NT2/D1 (cell line): ENCODE data around the gene TRIM8.

Experiments used
- DNase-seq: peaks from one replicate; pipeline ENCODE4 v3.0.0-alpha.2; 2011; ENCODE audit warnings: low read depth, low spot score
- H3K27me3 ChIP-seq: 2 replicates; pipeline ENCODE4 v1.6.0; 2011; ENCODE audit warnings: mild to moderate bottlenecking; ENCODE audit not compliant: insufficient read length, insufficient read depth
- H3K36me3 ChIP-seq: 2 replicates; pipeline ENCODE4 v1.6.1; 2011; ENCODE audit warnings: mild to moderate bottlenecking, low read length, mixed read lengths; ENCODE audit not compliant: insufficient read depth, insufficient read length
- H3K4me1 ChIP-seq: 2 replicates; pipeline ENCODE4 v1.5.1; 2011; ENCODE audit not compliant: insufficient read depth, insufficient read length
- H3K4me3 ChIP-seq: 2 replicates; pipeline ENCODE4 v1.5.1; 2011; ENCODE audit warnings: low read depth; ENCODE audit not compliant: insufficient read length
- H3K9ac ChIP-seq: 2 replicates; pipeline ENCODE4 v1.6.0; 2011; ENCODE audit warnings: low read depth; ENCODE audit not compliant: insufficient read length
- H3K9me3 ChIP-seq: 2 replicates; pipeline ENCODE4 v1.5.1; 2011; ENCODE audit warnings: mild to moderate bottlenecking, low read length; ENCODE audit not compliant: insufficient read depth
- SUZ12 ChIP-seq: IDR thresholded peaks from 2 replicates; pipeline ENCODE4 v1.6.1; 2011; ENCODE audit not compliant: insufficient read length, insufficient read depth; ENCODE audit errors: extremely low read depth
- YY1 ChIP-seq: IDR thresholded peaks from 2 replicates; pipeline ENCODE4 v1.6.1; 2011; ENCODE audit not compliant: insufficient read length, insufficient read depth
- ZNF274 ChIP-seq: IDR thresholded peaks from 2 replicates; pipeline ENCODE4 v1.6.1; 2011; ENCODE audit warnings: mild to moderate bottlenecking, low read depth, low read length

The TRIM8 gene, protein sequence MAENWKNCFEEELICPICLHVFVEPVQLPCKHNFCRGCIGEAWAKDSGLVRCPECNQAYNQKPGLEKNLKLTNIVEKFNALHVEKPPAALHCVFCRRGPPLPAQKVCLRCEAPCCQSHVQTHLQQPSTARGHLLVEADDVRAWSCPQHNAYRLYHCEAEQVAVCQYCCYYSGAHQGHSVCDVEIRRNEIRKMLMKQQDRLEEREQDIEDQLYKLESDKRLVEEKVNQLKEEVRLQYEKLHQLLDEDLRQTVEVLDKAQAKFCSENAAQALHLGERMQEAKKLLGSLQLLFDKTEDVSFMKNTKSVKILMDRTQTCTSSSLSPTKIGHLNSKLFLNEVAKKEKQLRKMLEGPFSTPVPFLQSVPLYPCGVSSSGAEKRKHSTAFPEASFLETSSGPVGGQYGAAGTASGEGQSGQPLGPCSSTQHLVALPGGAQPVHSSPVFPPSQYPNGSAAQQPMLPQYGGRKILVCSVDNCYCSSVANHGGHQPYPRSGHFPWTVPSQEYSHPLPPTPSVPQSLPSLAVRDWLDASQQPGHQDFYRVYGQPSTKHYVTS

DNA sequence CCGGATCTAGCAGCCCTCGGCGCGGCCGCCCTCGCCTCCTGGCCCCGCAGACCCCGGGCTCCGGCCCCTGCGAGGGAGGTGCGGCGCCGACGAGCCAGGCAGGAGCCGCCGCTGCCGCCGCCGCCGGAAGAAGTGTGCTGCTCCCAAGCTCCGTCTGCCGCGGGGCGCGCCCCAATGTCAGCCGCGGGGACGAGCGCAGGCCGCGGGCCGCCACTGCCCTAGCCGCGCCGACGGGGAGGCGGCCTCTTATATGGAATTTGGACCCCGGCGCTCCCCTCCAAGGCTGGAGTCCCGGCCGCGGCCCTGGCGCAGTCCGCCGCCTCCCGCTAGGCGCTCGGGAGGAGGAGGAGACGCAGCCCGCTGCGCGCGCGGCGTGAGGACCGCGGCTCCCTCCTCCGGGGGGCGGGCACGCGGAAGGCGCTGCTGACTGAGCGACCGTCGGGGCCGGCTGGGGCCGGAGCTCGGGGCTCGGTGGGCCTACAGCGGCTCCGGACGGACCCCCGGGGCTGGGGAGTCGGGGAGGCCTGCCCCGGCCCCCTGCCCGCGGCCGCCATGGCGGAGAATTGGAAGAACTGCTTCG lies at the start of gene TRIM8:
Gene TRIM8, plus strand, starts transcription at position 414 of the 580 bp plus-strand sequence. Its CDS starts 139 bp downstream, at position 553.
- Histone ChIP-seq H3K27me3 (no peaks in the 10 kb centered on the region), H3K36me3 (peaks cover 32% of the 10 kb centered on the region), H3K9me3 (no peaks in the 10 kb centered on the region), H3K4me1 (peaks cover 7% of the 10 kb centered on the region), H3K4me3 (peak within 1 kb of the TSS; percentile 78), H3K9ac (peak within 1 kb of the TSS; percentile 88)
- TF ChIP-seq SUZ12: no peak
- TF ChIP-seq ZNF274: no peak
- no peak for TF ChIP-seq YY1
- DNase-seq: no peak

DNA sequence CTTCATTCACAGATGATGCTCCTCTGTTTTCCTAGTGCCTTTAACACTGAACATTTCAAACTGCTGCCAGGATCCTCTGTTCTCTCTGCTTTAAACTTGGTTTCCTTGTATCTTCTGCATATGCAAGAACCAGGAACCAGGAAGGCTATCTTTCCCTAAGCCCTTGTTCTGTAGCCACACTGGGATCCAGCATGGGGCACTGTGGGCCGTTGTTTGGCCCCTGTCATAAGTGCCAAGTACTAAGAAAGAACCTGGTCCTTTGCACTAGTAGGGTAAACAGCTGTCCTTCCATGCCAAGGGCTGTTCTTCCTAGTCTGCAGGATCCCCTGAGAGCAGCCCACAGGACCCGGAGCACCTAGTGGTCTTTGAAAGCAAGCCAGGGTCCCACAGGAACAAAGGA lies 49.0 kb upstream of the TRIM8 start:
- DNase-seq: no peak
- Histone ChIP-seq H3K4me3 (no peak overlapping the region), H3K9me3 (no peaks in the 10 kb centered on the region), H3K9ac (no peak overlapping the region), H3K4me1 (peaks cover 12% of the 10 kb centered on the region), H3K27me3 (no peaks in the 10 kb centered on the region), H3K36me3 (peaks cover 29% of the 10 kb centered on the region)
- TF ChIP-seq SUZ12: no peak
- no peak for TF ChIP-seq YY1
- no peak for TF ChIP-seq ZNF274

DNA sequence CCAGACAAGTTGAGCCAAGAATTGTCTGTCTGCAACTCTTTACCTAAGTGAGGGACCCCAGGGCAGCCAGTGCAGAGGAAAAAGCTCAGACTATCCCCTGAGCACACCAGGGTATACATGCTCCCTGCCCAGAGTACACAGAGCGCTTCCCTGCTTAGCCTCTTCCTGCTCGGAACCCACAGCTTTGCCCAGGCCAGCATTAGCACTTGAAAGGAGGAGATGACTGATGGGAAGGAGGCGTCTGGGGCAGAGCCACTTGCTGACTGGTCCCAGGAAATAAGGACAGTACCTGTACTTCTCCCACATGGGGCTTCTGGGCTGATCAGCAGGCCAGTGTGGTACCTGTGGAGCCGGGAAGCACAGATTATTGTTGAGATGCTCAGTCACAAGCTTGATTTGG lies 48.4 kb upstream of the TRIM8 start:
- Histone ChIP-seq H3K36me3 (peaks cover 35% of the 10 kb centered on the region), H3K4me1 (peaks cover 12% of the 10 kb centered on the region), H3K9ac (no peak overlapping the region), H3K9me3 (no peaks in the 10 kb centered on the region), H3K27me3 (no peaks in the 10 kb centered on the region), H3K4me3 (no peak overlapping the region)
- peak; percentile 25 for DNase-seq
- no peak for TF ChIP-seq YY1
- TF ChIP-seq ZNF274: no peak
- no peak for TF ChIP-seq SUZ12

DNA sequence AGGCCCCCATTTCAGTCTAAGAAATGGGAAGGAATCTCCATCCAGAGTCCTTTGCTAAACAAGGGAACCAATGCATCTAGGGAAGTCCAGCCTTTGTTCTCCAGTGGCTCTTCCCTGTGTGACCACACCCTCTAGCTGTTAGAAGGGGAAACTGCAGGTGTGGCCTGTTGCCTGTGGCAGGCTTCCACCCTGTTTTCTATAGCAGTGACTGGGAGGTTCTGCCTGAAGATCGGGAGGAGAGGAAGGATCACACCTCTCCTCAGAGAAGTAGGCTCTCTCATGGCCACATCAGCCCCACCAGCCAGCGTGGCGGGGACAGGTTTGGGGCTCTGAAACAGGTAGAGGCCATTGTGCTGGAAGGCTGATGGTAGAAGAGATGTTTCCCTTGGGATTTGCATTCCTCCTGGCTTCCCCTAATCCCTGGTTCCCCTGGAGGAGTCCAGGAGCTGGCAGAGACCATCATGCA lies 47.7 kb upstream of the TRIM8 start:
- DNase-seq: peak; percentile 48
- Histone ChIP-seq H3K36me3 (peaks cover 39% of the 10 kb centered on the region), H3K4me1 (peaks cover 12% of the 10 kb centered on the region), H3K27me3 (no peaks in the 10 kb centered on the region), H3K9me3 (no peaks in the 10 kb centered on the region), H3K9ac (peak overlapping the region; percentile 6), H3K4me3 (no peak overlapping the region)
- TF ChIP-seq YY1 (no peak), ZNF274 (no peak), SUZ12 (no peak)

DNA sequence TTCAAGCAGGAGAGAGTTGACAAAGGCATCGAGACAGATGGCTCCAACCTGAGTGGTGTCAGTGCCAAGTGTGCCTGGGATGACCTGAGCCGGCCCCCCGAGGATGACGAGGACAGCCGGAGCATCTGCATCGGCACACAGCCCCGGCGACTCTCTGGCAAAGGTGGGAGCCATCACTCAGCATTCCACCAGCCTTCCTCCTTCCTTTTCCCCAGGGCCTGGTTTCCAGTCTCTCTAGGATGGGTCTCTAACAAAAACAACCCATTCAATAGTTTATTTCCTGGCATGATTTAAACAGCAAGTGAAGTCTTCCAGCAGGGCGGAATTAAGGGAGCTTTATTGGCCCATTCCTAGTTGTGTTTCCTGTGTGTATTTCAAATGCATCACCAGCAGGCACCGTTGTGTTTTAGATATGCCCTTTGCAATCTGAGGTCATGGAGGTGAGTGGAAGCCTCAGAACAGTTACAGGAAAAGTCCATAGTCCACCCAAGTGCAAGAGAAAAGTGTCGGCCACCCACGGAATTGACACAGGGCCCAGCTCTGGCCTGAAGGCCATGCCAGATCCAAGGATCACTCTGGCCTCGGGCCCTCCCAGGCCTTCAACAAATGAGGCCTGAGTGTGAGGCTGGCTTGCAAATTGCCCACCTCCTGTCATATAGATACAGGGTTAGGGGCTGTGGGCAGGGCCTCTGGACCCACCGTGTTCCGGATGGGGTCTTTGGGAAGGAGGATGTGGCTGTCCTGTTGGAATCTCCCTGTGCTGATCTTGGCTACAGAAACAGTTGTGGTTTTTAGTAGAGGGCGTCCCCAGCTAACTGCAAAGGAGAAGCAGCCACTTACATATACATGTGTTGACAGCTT lies 46.9 kb upstream of the TRIM8 start:
- H3K4me1 ChIP-seq: peaks cover 12% of the 10 kb centered on the region
- peaks cover 47% of the 10 kb centered on the region for H3K36me3 ChIP-seq
- DNase-seq: no peak
- H3K9ac ChIP-seq: no peak overlapping the region
- no peaks in the 10 kb centered on the region for H3K9me3 ChIP-seq
- H3K27me3 ChIP-seq: no peaks in the 10 kb centered on the region
- TF ChIP-seq ZNF274 (no peak), YY1 (no peak)
- H3K4me3 ChIP-seq: no peak overlapping the region

DNA sequence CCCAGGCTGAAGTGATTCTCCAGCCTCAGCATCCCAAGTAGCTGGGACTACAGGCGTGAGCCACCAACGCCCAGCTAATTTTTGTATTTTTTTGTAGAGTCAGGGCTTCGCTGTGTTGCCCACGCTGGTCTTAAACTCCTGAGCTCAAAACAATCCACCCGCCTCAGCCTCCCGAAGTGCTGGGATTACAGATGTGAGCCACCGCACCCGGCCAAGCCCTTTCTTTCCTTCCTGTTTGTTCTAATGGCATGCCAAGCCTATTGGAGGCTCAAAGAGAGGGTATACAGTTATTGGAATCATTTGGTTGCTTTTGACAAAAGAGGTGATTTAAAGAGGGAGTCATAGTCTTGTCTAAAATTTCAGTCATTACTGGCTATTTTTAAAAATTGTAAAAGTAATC lies 46.0 kb upstream of the TRIM8 start:
- no peak for TF ChIP-seq ZNF274
- TF ChIP-seq SUZ12: no peak
- no peak for TF ChIP-seq YY1
- Histone ChIP-seq H3K36me3 (peaks cover 49% of the 10 kb centered on the region), H3K9ac (no peak overlapping the region)

More for the DNA sequence above, 46.0 kb upstream of the TRIM8 start:
- Histone ChIP-seq H3K9me3 (no peaks in the 10 kb centered on the region), H3K4me1 (peaks cover 9% of the 10 kb centered on the region), H3K4me3 (no peak overlapping the region), H3K27me3 (no peaks in the 10 kb centered on the region)
- no peak for DNase-seq
